A673 (cell line): ENCODE data around the gene KPNA6. TPM values are rescaled to one million over a fixed set of nuclear protein-coding genes. Genes with fewer than 3 reads are reported as not detected.
A peak's percentile ranks its signal among the peaks of the same experiment; 100 is the strongest.

Source experiments
- BruUV-seq: library from RNA; stranded (reverse); fragments of 400-500 nt; replicated peaks from 2 replicates; lab custom pipeline; 2021; lab: Mats Ljungman, UMichigan
- CTCF ChIA-PET: fragments of 300-600 bp; sonication (Branson Sonifier 250); formaldehyde crosslinking; loops from one replicate; lab custom pipeline; 2022; ENCODE audit warnings: antibody characterized with exemption; lab: Charles Lee
- POLR2A ChIA-PET: fragments of 300-600 bp; sonication (Branson Sonifier 250); formaldehyde crosslinking; loops from one replicate; lab custom pipeline; 2022; ENCODE audit warnings: antibody characterized with exemption; ENCODE audit not compliant: low non-redundant PET; lab: Charles Lee
- DNase-seq: peaks from one replicate; pipeline ENCODE4 v3.0.0-alpha.2; 2015; ENCODE audit warnings: low spot score
- H3K27ac ChIP-seq: fragments of 200-600 bp; sonication (generic); 2 replicates; pipeline ENCODE4 v1.5.1; 2016; ENCODE audit warnings: mixed run types, low read depth, mild to moderate bottlenecking, mixed read lengths, antibody characterized with exemption, low read length; ENCODE audit not compliant: poor library complexity, severe bottlenecking
- H3K27me3 ChIP-seq: fragments of 200-600 bp; sonication (generic); replicated peaks from 2 replicates; pipeline ENCODE4 v1.6.1; 2017; ENCODE audit warnings: mixed run types, low read depth, mild to moderate bottlenecking, mixed read lengths, antibody characterized with exemption, low read length; ENCODE audit not compliant: insufficient read depth, poor library complexity
- H3K36me3 ChIP-seq: fragments of 200-600 bp; sonication (generic); 2 replicates; pipeline ENCODE4 v1.6.1; 2016; ENCODE audit warnings: mixed run types, mild to moderate bottlenecking, mixed read lengths, antibody characterized with exemption, low read length; ENCODE audit not compliant: insufficient read depth, poor library complexity, severe bottlenecking
- H3K4me1 ChIP-seq: fragments of 200-600 bp; sonication (generic); 2 replicates; pipeline ENCODE4 v1.6.1; 2017; ENCODE audit warnings: mixed run types, mild to moderate bottlenecking, mixed read lengths, antibody characterized with exemption, low read length; ENCODE audit not compliant: insufficient read depth, poor library complexity, severe bottlenecking
- H3K4me3 ChIP-seq: fragments of 200-600 bp; sonication (generic); 2 replicates; pipeline ENCODE4 v1.5.1; 2016; ENCODE audit warnings: low read depth, mixed run types, mild to moderate bottlenecking, mixed read lengths, low read length; ENCODE audit not compliant: poor library complexity, severe bottlenecking
- H3K9me3 ChIP-seq: fragments of 200-600 bp; sonication (generic); 2 replicates; pipeline ENCODE4 v1.6.1; 2016; ENCODE audit warnings: mixed run types, low read depth, mild to moderate bottlenecking, mixed read lengths, antibody characterized with exemption, low read length; ENCODE audit not compliant: poor library complexity, severe bottlenecking
- EZH2 ChIP-seq: fragments of 200-600 bp; sonication (generic); IDR thresholded peaks from 2 replicates; pipeline ENCODE4 v1.6.1; 2017; ENCODE audit warnings: borderline replicate concordance, low read depth, mild to moderate bottlenecking, mixed read lengths, antibody characterized with exemption, low read length; ENCODE audit not compliant: poor library complexity, severe bottlenecking
- intact Hi-C: fragments of 100-400 bp; cut with micrococcal nuclease; formaldehyde crosslinking; loops from one replicate; pipeline ENCODE4 v1.10.0; 2022; ENCODE audit not compliant: unreplicated experiment
- total RNA-seq: library from RNA; stranded (reverse); gene quantifications from 2 replicates; pipeline ENCODE4 v1.2.3, GENCODE V29; 2021
- TF ChIP-seq, protein P1 (sequence below): fragments of 300-800, 200-600 bp; sonication (generic); conservative IDR thresholded peaks from 2 replicates; pipeline ENCODE4 v1.5.1; 2017; ENCODE audit warnings: low read depth, mild to moderate bottlenecking, antibody characterized with exemption, low read length, moderate library complexity, mixed read lengths

Gene KPNA6
- total RNA-seq, 1 experiment from 2014 or later: 96.8 TPM

DNA sequence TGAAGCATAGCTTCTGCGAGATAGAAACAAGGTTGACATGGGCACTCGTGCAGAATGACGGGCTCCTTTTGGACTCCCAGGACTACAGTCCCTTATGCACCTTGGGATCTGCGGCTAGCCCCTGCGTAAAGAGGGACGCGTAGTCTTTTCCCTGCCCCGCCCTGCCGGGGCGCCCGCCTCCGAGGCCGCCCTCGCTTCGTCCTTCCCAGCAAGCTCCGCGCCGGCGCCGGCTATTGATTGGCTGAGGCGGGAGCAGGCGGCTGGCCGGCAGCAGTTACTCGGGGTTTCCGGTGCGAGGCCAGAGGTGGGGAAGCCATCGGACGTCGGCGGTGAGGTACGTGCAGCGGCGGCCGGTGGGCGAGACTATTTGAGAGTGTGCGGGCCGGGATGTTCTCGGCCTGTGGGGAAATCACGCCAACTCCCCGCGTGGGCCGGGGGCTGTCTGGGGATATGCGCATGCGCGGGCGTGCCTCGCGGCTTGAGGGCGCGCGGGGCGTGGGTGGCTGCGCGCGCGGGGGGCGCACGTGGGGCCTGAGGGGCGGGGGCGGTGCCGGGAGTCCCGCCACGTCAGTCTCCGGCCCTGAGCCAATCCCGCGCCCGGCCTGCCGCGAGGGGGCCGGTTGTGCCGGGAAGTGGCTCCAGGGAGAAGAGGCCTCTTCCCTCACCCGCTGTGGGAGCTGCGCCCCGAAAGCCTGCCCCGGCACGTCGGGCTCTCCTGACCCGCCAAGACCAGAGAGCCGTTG lies 71.8 kb downstream of the KPNA6 start, which contains the start of gene TXLNA:
Gene TXLNA, plus strand, starts transcription at position 233 of the 743 bp plus-strand sequence. CDS start 671 bp downstream, outside the sequence.
- H3K27me3 ChIP-seq: no peaks in the 10 kb centered on the region
- peak within 1 kb of the TSS; percentile 94 for H3K27ac ChIP-seq
- H3K4me3 ChIP-seq: peak within 1 kb of the TSS; percentile 52
- H3K9me3 ChIP-seq: no peaks in the 10 kb centered on the region
- intact Hi-C loops: no loop called here
- no TSS peak for BruUV-seq
- POLR2A ChIA-PET: interaction anchor here (0.6 to 1.1 kb wide), 2 partner anchors 13 to 26 kb away, joined by 3 to 12 read pairs; no protein-coding TSS in a partner anchor
- CTCF ChIA-PET: interaction anchor here (0.6 kb wide), 2 partner anchors 28 to 49 kb away, joined by 3 read pairs; no protein-coding TSS in a partner anchor
- peaks cover 29% of the 10 kb centered on the region for H3K36me3 ChIP-seq
- H3K4me1 ChIP-seq: peaks cover 14% of the 10 kb centered on the region
- no peak for TF ChIP-seq EZH2
- TF ChIP-seq, protein P1, sequence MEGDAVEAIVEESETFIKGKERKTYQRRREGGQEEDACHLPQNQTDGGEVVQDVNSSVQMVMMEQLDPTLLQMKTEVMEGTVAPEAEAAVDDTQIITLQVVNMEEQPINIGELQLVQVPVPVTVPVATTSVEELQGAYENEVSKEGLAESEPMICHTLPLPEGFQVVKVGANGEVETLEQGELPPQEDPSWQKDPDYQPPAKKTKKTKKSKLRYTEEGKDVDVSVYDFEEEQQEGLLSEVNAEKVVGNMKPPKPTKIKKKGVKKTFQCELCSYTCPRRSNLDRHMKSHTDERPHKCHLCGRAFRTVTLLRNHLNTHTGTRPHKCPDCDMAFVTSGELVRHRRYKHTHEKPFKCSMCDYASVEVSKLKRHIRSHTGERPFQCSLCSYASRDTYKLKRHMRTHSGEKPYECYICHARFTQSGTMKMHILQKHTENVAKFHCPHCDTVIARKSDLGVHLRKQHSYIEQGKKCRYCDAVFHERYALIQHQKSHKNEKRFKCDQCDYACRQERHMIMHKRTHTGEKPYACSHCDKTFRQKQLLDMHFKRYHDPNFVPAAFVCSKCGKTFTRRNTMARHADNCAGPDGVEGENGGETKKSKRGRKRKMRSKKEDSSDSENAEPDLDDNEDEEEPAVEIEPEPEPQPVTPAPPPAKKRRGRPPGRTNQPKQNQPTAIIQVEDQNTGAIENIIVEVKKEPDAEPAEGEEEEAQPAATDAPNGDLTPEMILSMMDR: no peak
- DNase-seq: peak; percentile 90

DNA sequence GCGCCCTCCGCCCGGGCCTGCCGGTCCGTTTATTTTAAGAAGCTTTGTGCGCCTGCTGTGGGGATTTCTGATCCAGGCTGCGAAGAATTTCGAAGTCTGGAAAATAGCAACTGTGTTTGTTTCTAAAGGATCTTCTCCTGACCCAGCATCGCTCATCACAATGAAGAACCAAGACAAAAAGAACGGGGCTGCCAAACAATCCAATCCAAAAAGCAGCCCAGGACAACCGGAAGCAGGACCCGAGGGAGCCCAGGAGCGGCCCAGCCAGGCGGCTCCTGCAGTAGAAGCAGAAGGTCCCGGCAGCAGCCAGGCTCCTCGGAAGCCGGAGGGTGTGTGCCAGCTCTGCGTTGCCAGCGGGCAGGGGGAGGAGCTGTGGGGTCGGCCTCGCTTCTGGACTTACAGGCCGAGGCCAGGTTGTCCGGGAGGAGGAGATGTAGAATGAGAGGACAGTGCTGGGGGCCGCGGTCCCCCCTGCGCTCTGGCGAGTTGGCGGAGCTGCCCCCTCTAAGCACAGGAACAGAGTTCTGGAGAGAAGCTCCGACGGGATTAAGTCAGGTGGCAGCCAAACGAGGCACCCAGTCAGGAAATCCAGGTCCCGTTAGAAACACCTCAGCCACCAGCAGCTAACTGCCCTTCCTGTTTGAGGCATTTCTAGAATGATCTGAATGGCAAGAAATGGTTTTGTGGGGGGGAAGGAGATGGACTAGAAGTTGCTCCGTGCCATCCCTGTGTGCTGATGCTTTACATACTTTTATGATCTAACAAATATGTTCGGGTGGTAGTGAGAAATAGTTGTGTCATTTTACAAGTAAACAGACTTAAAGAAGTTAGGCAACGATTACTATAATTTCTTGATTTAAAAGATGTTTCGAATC lies 72.6 kb downstream of the KPNA6 start:
- intact Hi-C loops: no loop called here
- no peaks in the 10 kb centered on the region for H3K27me3 ChIP-seq
- POLR2A ChIA-PET: interaction anchor here (0.6 to 1.1 kb wide), 2 partner anchors 13 to 27 kb away, joined by 3 to 12 read pairs; no protein-coding TSS in a partner anchor
- BruUV-seq: no TSS peak
- CTCF ChIA-PET: interaction anchor here (0.6 kb wide), 1 partner anchor 50 kb away, joined by 3 read pairs; no protein-coding TSS in a partner anchor
- H3K4me3 ChIP-seq: peak overlapping the region; percentile 52
- H3K9me3 ChIP-seq: no peaks in the 10 kb centered on the region
- H3K4me1 ChIP-seq: peaks cover 14% of the 10 kb centered on the region
- H3K36me3 ChIP-seq: peaks cover 36% of the 10 kb centered on the region
- TF ChIP-seq, protein P1: no peak
- DNase-seq: peak; percentile 54
- H3K27ac ChIP-seq: peak overlapping the region; percentile 94

DNA sequence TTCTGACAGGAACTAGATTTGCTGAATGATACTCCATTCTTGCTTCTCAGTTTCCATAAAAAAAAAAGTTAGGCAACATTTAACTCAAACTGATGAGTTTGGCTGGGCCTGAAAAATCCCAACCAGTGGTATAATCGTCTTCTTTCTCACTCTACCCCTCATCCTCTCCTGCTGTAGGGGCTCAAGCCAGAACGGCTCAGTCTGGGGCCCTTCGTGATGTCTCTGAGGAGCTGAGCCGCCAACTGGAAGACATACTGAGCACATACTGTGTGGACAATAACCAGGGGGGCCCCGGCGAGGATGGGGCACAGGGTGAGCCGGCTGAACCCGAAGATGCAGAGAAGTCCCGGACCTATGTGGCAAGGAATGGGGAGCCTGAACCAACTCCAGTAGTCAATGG lies 73.2 kb downstream of the KPNA6 start:
- H3K9me3 ChIP-seq: no peaks in the 10 kb centered on the region
- intact Hi-C loops: no loop called here
- peaks cover 16% of the 10 kb centered on the region for H3K4me1 ChIP-seq
- ChIA-PET CTCF (no interaction called here), POLR2A (no interaction called here)
- peaks cover 39% of the 10 kb centered on the region for H3K36me3 ChIP-seq
- TF ChIP-seq, protein P1: no peak
- TF ChIP-seq EZH2: no peak
- TSS peak; percentile 43 for BruUV-seq
- DNase-seq: no peak
- H3K27ac ChIP-seq: peak overlapping the region; percentile 94
- no peaks in the 10 kb centered on the region for H3K27me3 ChIP-seq
- H3K4me3 ChIP-seq: peak overlapping the region; percentile 52
